T-cell (primary cell): Measurements from ENCODE around the gene ARSB. TPM values are rescaled to one million over a fixed set of nuclear protein-coding genes. Genes with fewer than 3 reads are reported as not detected.

Experiments used
- ATAC-seq, 4 experiments: fragments of 200-7000 bp in 3 of 4; fragments of 150-1000 bp in 1 of 4; cut with Tn5 transposase; replicated peaks in 1 of 4; 1 replicate in 3 of 4; 2 replicates in 1 of 4; pipeline ENCODE4 v1.10.0; 2021; ENCODE audit warnings: moderate library complexity in 3 of 4, mild to moderate bottlenecking in 2 of 4, moderate number of reproducible peaks in 1 of 4
- CTCF ChIA-PET, 2 donors: fragments of 300-600 bp; sonication (Branson Sonifier 250); formaldehyde crosslinking; loops; one replicate each; lab custom pipeline; 2022; ENCODE audit warnings: antibody characterized with exemption in 2 of 2; lab: Charles Lee
- POLR2A ChIA-PET, 2 donors: fragments of 300-600 bp; sonication (Branson Sonifier 250); formaldehyde crosslinking; loops; one replicate each; lab custom pipeline; 2022; ENCODE audit warnings: antibody characterized with exemption in 2 of 2; lab: Charles Lee
- DNase-seq, 35 experiments: peaks; one replicate each; pipeline versions ENCODE4 v3.0.0 to v3.0.0-alpha.2; 2013 to 2023
- H3K27ac ChIP-seq: one replicate; pipeline ENCODE4 v1.5.1; 2013; ENCODE audit warnings: low read length
- H3K27me3 ChIP-seq, 2 experiments: replicated peaks in 1 of 2; 1 replicate in 1 of 2; 2 replicates in 1 of 2; pipeline versions ENCODE4 v1.6.1 to v1.7.0; 2013; ENCODE audit warnings: low read length in 1 of 2, mixed read lengths in 1 of 2; ENCODE audit not compliant: control insufficient read depth in 2 of 2, insufficient read depth in 2 of 2; ENCODE audit errors: extremely low read depth in 1 of 2
- H3K36me3 ChIP-seq, 2 donors: 1 replicate in 1 of 2; 2 replicates in 1 of 2; pipeline versions ENCODE4 v1.6.1 to v1.7.0; 2013; ENCODE audit warnings: low read length in 1 of 2; ENCODE audit not compliant: control insufficient read depth in 2 of 2, insufficient read depth in 1 of 2; ENCODE audit errors: extremely low read depth in 1 of 2
- H3K4me1 ChIP-seq, 2 experiments: 1 replicate in 1 of 2; 2 replicates in 1 of 2; pipeline versions ENCODE4 v1.6.1 to v1.7.0; 2013; ENCODE audit warnings: low read length in 2 of 2, mixed read lengths in 1 of 2; ENCODE audit not compliant: insufficient read depth in 2 of 2, control insufficient read depth in 1 of 2; ENCODE audit errors: extremely low read depth in 1 of 2
- H3K4me3 ChIP-seq, 2 donors: 1 replicate in 1 of 2; 2 replicates in 1 of 2; pipeline versions ENCODE4 v1.5.1 to v1.7.0; 2013; ENCODE audit warnings: mild to moderate bottlenecking in 2 of 2, low read length in 1 of 2, moderate library complexity in 1 of 2; ENCODE audit not compliant: control insufficient read depth in 1 of 2; ENCODE audit errors: extremely low read depth in 1 of 2
- H3K9me3 ChIP-seq: 2 replicates; pipeline ENCODE4 v1.7.0; 2013
- H3K27ac Mint-ChIP-seq, 2 donors: one replicate each; pipeline ENCODE4 v1.8.0; 2020 to 2021; ENCODE audit warnings: mild to moderate bottlenecking in 2 of 2, mixed read lengths in 2 of 2
- H3K27me3 Mint-ChIP-seq, 2 donors: one replicate each; pipeline ENCODE4 v1.8.0; 2021 to 2022; ENCODE audit warnings: mixed read lengths in 2 of 2
- H3K36me3 Mint-ChIP-seq: one replicate; pipeline ENCODE4 v1.8.0; 2021; ENCODE audit warnings: mixed read lengths
- H3K4me1 Mint-ChIP-seq, 3 donors: one replicate each; pipeline ENCODE4 v1.8.0; 2020 to 2022; ENCODE audit warnings: mixed read lengths in 3 of 3, mild to moderate bottlenecking in 1 of 3
- H3K4me3 Mint-ChIP-seq, 3 donors: one replicate each; pipeline ENCODE4 v1.8.0; 2020 to 2022; ENCODE audit warnings: mild to moderate bottlenecking in 3 of 3, mixed read lengths in 3 of 3, moderate library complexity in 3 of 3
- H3K9me3 Mint-ChIP-seq, 3 donors: one replicate each; pipeline ENCODE4 v1.8.0; 2020 to 2022; ENCODE audit warnings: mixed read lengths in 3 of 3
- WGBS: methylation state at CpG from one replicate; pipeline ENCODE4 v1.1.5; 2013; ENCODE audit warnings: missing lambda C conversion rate; ENCODE audit not compliant: insufficient coverage; 5-methylcytosine and 5-hydroxymethylcytosine counted together
- total RNA-seq, 35 experiments: library from RNA in 6 of 35; stranded (reverse) in 6 of 35; fragments of 120-200 nt in 1 of 35; gene quantifications; one replicate each; pipeline versions ENCODE4 v1.2.1 to v1.2.4 and lab custom pipeline; 2013 to 2026

ARSB gene
- total RNA-seq, 5 donors from 2014 or later (not counting 1 experiment from before 2014, with no cell fraction given) = 5.6 to 7.1 (median 6.9) TPM

DNA sequence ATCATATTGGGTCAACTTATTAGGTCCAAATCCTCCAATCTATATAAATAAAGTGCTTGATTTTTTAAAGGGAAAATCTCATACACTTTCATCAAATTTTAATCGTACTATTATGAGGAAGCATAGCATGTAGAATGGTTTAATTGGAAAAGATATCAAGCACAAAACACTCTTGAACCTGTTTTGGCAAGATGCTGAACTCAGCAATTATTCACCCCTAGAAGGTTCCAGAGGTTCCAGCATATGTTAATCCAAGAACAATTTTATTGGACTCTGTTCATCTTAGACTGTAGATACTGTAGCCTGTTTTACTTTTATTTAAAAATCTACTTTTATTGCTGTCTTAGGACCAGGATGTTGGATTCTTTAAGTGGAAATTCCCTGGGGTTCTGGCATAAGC lies 244.1 kb downstream of the ARSB start:
- ChIA-PET CTCF (no interaction called here), POLR2A (no interaction called here)
- Histone ChIP-seq H3K27ac (no peak overlapping the region), H3K4me1 (no peaks in the 10 kb centered on the region), H3K36me3 (no peaks in the 10 kb centered on the region), H3K27me3 (no peaks in the 10 kb centered on the region), H3K4me3 (no peak overlapping the region), H3K9me3 (no peaks in the 10 kb centered on the region)
- H3K9me3 Mint-ChIP-seq = no peaks in the 10 kb centered on the region
- H3K27ac Mint-ChIP-seq = no peak overlapping the region
- ATAC-seq (no peak), DNase-seq (no peak)
- no peaks in the 10 kb centered on the region for H3K36me3 Mint-ChIP-seq
- WGBS = no CpG with 5 or more reads among the region's 1 CpG
- peaks cover 12 to 18% of the 10 kb centered on the region in 2 donors for H3K27me3 Mint-ChIP-seq
- H3K4me3 Mint-ChIP-seq = no peak overlapping the region
- no peaks in the 10 kb centered on the region for H3K4me1 Mint-ChIP-seq

GRCh38 chr5:78738693-78739300 lies 246.3 kb downstream of the ARSB start:
- Mint-ChIP-seq H3K4me1 (no peaks in the 10 kb centered on the region), H3K36me3 (no peaks in the 10 kb centered on the region), H3K4me3 (no peak overlapping the region), H3K9me3 (no peaks in the 10 kb centered on the region), H3K27me3 (peaks cover 9 to 13% of the 10 kb centered on the region in 2 donors), H3K27ac (no peak overlapping the region)
- POLR2A ChIA-PET = interaction anchor here in 1 of 2 donors (0.6 kb wide), 1 partner anchor 10 kb away, joined by 4 read pairs; no protein-coding TSS in a partner anchor
- no peak overlapping the region for H3K27ac ChIP-seq
- WGBS = 63% methylated on average over 4 of the region's 4 CpGs
- H3K4me3 ChIP-seq = no peak overlapping the region
- no peaks in the 10 kb centered on the region for H3K36me3 ChIP-seq
- no peaks in the 10 kb centered on the region for H3K4me1 ChIP-seq
- no peaks in the 10 kb centered on the region for H3K9me3 ChIP-seq
- CTCF ChIA-PET = no interaction called here
- DNase-seq (no peak), ATAC-seq (no peak)
- H3K27me3 ChIP-seq = no peaks in the 10 kb centered on the region

DNA sequence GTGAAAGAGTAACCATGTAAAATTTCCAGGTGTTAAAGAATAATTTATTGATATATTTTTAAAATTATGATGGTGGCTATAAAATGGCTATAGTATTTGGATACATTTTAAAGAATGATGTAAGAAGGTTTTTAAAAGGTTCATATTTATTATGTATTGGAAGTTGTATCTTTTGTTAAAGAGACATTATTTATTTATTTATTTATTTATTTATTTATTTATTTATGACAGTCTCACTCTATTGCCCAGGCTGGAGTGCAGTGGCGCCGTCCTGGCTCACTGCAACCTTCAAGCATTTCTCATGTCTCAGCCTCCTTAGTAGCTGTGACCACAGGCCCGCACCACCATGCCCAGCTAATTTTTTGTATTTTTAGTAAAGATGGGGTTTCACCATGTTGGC lies 247.0 kb downstream of the ARSB start:
- Histone ChIP-seq H3K27me3 (no peaks in the 10 kb centered on the region), H3K36me3 (no peaks in the 10 kb centered on the region), H3K4me1 (no peaks in the 10 kb centered on the region), H3K9me3 (no peaks in the 10 kb centered on the region), H3K27ac (no peak overlapping the region), H3K4me3 (no peak overlapping the region)
- peaks cover 9 to 13% of the 10 kb centered on the region in 2 donors for H3K27me3 Mint-ChIP-seq
- H3K27ac Mint-ChIP-seq = no peak overlapping the region
- H3K9me3 Mint-ChIP-seq = no peaks in the 10 kb centered on the region
- ChIA-PET CTCF (no interaction called here), POLR2A (no interaction called here)
- no peak for ATAC-seq
- no CpG with 5 or more reads among the region's 3 CpGs for WGBS
- DNase-seq = no peak
- no peaks in the 10 kb centered on the region for H3K36me3 Mint-ChIP-seq
- H3K4me1 Mint-ChIP-seq = no peaks in the 10 kb centered on the region
- no peak overlapping the region for H3K4me3 Mint-ChIP-seq

DNA sequence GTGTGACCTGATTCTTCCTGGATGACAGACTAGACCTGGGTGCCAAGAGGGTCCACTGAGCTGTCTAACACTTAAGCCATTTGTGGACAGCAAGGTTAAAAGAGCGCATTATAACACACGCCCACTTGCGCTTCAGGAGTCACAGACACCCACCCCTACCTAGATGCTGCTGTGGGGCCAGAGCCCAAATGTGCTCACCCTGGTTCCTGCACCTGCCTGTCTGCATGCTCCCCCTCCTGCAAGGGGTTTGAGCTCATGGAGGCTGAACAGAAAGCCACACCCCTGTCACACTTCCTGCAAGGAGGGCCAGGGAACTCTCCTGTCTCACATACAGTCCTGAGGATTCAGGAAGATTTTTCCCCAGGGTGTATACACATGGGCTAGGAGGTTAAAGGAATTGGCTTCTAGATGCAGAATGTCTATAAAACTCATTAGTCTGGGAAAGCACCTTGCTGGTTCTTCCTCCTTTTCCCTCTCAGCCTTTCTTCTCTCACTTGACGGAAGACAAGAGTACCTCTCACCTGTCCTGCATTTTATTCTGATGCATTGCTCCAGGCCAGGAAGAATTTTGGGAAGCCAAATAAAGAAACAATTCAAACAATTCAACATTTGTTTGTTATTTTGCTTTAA lies 249.2 kb downstream of the ARSB start:
- ChIA-PET CTCF (no interaction called here), POLR2A (no interaction called here)
- DNase-seq = no peak
- H3K27ac ChIP-seq = no peak overlapping the region
- Mint-ChIP-seq H3K4me3 (no peak overlapping the region), H3K4me1 (no peaks in the 10 kb centered on the region), H3K27ac (no peak overlapping the region), H3K9me3 (no peaks in the 10 kb centered on the region), H3K27me3 (peaks cover 6 to 9% of the 10 kb centered on the region in 2 donors), H3K36me3 (no peaks in the 10 kb centered on the region)
- no peaks in the 10 kb centered on the region for H3K4me1 ChIP-seq
- ATAC-seq = no peak
- no peaks in the 10 kb centered on the region for H3K27me3 ChIP-seq
- no peaks in the 10 kb centered on the region for H3K36me3 ChIP-seq
- no peaks in the 10 kb centered on the region for H3K9me3 ChIP-seq
- WGBS = 96% methylated on average over 3 of the region's 4 CpGs
- H3K4me3 ChIP-seq = no peak overlapping the region

- Histone ChIP-seq H3K9me3 (no peaks in the 10 kb centered on the region), H3K36me3 (no peaks in the 10 kb centered on the region), H3K4me1 (no peaks in the 10 kb centered on the region), H3K27me3 (no peaks in the 10 kb centered on the region), H3K27ac (no peak overlapping the region), H3K4me3 (no peak overlapping the region)
- DNase-seq = no peak
- no peak for ATAC-seq
- ChIA-PET CTCF (no interaction called here), POLR2A (no interaction called here)
- Mint-ChIP-seq H3K4me3 (no peak overlapping the region), H3K9me3 (peaks cover 0 to 4% (median 4%) of the 10 kb centered on the region in 3 donors), H3K27me3 (peaks cover 6 to 12% of the 10 kb centered on the region in 2 donors), H3K27ac (no peak overlapping the region), H3K36me3 (no peaks in the 10 kb centered on the region), H3K4me1 (no peaks in the 10 kb centered on the region)
- no CpG with 5 or more reads among the region's 2 CpGs for WGBS
Measured at GRCh38 chr5:78734950-78735349, 250.2 kb downstream of the ARSB start.

DNA sequence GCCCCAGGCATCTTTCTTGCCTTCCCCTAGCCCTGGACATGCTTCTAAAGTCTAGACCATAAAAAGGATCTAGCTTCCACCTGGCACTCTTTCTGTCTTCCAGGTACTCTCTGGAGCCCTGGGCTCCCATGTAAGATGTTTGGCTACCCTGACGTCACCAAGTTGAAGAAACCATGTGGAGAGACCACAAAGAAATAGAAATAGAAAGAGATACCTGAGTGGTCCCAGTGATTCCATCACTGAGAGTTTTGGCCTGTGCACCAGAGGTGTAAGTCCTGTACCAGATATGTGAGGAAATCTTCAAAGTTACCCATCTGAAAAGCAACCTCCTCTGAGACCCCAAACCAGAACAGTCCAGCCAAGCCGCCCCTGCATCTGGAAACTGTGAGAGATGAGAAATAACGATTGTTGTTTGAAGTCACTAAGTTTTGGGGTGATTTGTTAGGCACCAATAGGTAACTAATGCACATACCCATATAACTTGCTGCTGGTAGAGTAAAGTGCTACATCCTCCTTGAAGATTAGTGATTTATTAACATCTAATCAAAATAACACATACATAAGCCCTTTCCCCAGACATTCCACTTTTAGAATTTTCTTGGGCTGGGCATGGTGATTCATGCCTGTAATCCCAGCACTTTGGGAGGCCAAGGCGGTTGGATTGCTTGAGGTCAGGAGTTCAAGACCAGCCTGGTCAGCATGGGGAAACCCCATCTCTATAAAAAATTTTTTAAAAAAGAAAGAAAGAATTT lies 250.8 kb downstream of the ARSB start:
- Histone ChIP-seq H3K4me3 (no peak overlapping the region), H3K9me3 (no peaks in the 10 kb centered on the region), H3K27me3 (no peaks in the 10 kb centered on the region), H3K36me3 (no peaks in the 10 kb centered on the region), H3K27ac (no peak overlapping the region), H3K4me1 (no peaks in the 10 kb centered on the region)
- Mint-ChIP-seq H3K4me1 (no peaks in the 10 kb centered on the region), H3K36me3 (no peaks in the 10 kb centered on the region), H3K27me3 (peaks cover 4 to 10% of the 10 kb centered on the region in 2 donors), H3K27ac (no peak overlapping the region), H3K9me3 (peaks cover 0 to 4% (median 4%) of the 10 kb centered on the region in 3 donors), H3K4me3 (no peak overlapping the region)
- DNase-seq (no peak), ATAC-seq (no peak)
- ChIA-PET POLR2A (no interaction called here), CTCF (no interaction called here)
- WGBS = no CpG with 5 or more reads among the region's 4 CpGs
